Panc1 (cell line): ENCODE data around the gene LHX2.

Experiments
- CTCF ChIP-seq: fragments of 450-650 bp; IDR thresholded peaks from 2 replicates; pipeline ENCODE4 v1.5.1; 2017; ENCODE audit warnings: mild to moderate bottlenecking
- POLR2AphosphoS5 ChIP-seq: IDR thresholded peaks from 2 replicates; pipeline ENCODE4 v1.6.1; 2012; ENCODE audit warnings: mild to moderate bottlenecking, low read depth, low read length, moderate library complexity
- SIN3A ChIP-seq: IDR thresholded peaks from 2 replicates; pipeline ENCODE4 v1.6.1; 2012; ENCODE audit warnings: low read depth, mild to moderate bottlenecking, low read length, moderate library complexity, borderline replicate concordance; ENCODE audit not compliant: insufficient read depth
- TCF7L2 ChIP-seq: IDR thresholded peaks from 2 replicates; pipeline ENCODE4 v1.6.1; 2011; ENCODE audit warnings: mild to moderate bottlenecking, low read depth, low read length, inconsistent platforms
- TF ChIP-seq, protein P1 (sequence below), 2 experiments: IDR thresholded peaks; 2 replicates each; pipeline ENCODE4 v1.6.1; 2011 to 2012; ENCODE audit warnings: low read depth in 2 of 2, control low read depth in 1 of 2, low read length in 1 of 2, mild to moderate bottlenecking in 1 of 2, moderate library complexity in 1 of 2; ENCODE audit not compliant: insufficient read depth in 1 of 2

GRCh38 chr9:124024107-124024506 lies 12.5 kb downstream of the LHX2 start:
- no peak for TF ChIP-seq CTCF
- TF ChIP-seq TCF7L2 = no peak
- TF ChIP-seq SIN3A = no peak
- TF ChIP-seq POLR2AphosphoS5 = no peak
- TF ChIP-seq, protein P1, sequence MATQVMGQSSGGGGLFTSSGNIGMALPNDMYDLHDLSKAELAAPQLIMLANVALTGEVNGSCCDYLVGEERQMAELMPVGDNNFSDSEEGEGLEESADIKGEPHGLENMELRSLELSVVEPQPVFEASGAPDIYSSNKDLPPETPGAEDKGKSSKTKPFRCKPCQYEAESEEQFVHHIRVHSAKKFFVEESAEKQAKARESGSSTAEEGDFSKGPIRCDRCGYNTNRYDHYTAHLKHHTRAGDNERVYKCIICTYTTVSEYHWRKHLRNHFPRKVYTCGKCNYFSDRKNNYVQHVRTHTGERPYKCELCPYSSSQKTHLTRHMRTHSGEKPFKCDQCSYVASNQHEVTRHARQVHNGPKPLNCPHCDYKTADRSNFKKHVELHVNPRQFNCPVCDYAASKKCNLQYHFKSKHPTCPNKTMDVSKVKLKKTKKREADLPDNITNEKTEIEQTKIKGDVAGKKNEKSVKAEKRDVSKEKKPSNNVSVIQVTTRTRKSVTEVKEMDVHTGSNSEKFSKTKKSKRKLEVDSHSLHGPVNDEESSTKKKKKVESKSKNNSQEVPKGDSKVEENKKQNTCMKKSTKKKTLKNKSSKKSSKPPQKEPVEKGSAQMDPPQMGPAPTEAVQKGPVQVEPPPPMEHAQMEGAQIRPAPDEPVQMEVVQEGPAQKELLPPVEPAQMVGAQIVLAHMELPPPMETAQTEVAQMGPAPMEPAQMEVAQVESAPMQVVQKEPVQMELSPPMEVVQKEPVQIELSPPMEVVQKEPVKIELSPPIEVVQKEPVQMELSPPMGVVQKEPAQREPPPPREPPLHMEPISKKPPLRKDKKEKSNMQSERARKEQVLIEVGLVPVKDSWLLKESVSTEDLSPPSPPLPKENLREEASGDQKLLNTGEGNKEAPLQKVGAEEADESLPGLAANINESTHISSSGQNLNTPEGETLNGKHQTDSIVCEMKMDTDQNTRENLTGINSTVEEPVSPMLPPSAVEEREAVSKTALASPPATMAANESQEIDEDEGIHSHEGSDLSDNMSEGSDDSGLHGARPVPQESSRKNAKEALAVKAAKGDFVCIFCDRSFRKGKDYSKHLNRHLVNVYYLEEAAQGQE (IDR thresholded peaks at IDR 0.05; ENCODE audit: insufficient read depth in 1 of 2, low read depth in 2 of 2, low read length in 1 of 2) = no peak
